GM19023 (cell line): ENCODE results near the gene PSMD3.
"Not testable (repeated sequence)": the region's sequence is repeated elsewhere in the genome, so short reads cannot be mapped to it uniquely, and the experiment has no call there.

Experiments used
- ATAC-seq: cut with Tn5 transposase; IDR thresholded peaks from one replicate; pipeline ENCODE4 v1.9.1; 2021; ENCODE audit warnings: mild to moderate bottlenecking, moderate library complexity; ENCODE audit not compliant: unreplicated experiment

PSMD3 gene

DNA sequence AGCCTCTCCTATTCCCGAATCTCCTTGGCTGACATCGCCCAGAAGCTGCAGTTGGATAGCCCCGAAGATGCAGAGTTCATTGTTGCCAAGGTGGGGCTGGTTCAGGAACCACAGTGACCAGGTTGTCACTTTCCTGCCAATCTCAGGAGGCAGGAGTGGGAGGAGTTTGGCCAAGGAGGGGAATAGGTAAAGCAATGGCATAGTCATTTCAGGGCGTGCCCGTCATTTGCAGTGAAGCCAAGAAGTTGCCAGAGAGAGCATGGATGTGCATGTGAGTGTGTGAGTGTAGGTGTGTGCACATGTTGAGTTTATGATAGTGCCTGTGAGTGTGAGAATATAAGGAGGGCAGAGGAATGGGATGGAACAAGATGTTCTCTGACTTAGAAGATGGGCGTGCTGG is 14.8 kb downstream of the PSMD3 start:
- no peak for ATAC-seq

- no peak for ATAC-seq
These were observed 15.6 kb downstream of the PSMD3 start for GRCh38 chr17:39996162-39996561.

- ATAC-seq: no peak
These were observed 16.2 kb downstream of the PSMD3 start for GRCh38 chr17:39996800-39997199.

DNA sequence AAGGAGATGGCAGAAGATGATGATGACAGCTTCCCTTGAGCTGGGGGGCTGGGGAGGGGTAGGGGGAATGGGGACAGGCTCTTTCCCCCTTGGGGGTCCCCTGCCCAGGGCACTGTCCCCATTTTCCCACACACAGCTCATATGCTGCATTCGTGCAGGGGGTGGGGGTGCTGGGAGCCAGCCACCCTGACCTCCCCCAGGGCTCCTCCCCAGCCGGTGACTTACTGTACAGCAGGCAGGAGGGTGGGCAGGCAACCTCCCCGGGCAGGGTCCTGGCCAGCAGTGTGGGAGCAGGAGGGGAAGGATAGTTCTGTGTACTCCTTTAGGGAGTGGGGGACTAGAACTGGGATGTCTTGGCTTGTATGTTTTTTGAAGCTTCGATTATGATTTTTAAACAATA is 16.9 kb downstream of the PSMD3 start:
- no peak for ATAC-seq

DNA sequence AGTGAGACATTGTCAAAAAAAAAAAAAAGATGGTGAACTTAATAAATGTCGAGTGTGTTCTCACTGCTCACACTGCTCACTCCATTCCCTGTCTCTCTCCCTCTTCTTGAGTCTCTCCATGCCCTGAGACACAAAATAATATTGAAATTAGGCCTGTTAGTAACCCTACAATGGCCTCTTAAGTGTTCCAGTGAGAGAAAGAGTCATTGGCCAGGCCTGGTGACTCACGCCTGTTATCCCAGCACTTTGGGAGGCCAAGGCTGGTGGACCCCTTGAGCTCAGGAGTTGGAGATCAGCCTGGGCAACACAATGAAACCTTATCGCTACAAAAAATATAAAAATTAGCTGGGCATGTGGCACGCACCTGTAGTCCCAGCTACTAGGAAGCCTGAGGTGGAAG is 18.5 kb downstream of the PSMD3 start:
- no peak for ATAC-seq

GRCh38 chr17:40000161-40000560 is 19.6 kb downstream of the PSMD3 start:
- no peak for ATAC-seq

DNA sequence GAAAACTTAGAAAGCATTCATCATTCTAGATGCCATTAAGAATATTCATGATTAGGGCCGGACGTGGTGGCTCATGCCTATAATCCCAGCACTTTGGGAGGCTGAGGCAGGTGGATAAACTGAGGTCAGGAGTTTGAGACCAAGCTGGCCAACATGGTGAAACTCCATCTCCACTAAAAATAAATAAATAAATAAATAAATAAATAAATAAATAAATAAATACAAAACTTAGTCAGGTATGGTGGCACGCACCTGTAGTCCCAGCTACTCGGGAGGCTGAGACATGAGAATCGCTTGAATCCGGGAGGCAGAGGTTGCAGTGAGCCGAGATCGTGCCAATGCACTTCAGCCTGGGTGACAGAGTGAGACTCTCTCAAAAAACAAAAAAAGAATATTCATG is 20.7 kb downstream of the PSMD3 start:
- ATAC-seq: not testable (repeated sequence)

DNA sequence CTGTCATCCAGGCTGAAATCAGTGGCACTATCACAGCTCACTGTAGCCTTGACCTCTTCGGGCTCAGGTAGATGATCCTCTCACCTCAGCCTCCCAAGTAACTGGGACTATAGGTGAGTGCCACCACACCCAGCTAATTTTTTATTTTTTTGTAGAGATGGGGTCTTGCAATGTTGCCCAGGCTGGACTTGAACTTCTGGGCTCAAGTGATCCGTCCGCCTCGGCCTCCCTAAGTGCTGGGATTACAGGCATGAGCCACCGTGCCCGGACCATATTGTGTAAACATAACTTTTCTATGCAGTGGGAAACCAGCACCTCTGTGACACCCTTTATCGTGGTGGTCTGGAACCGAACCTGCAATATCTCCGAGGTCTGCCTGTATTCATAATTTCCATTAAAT is 23.5 kb downstream of the PSMD3 start:
- ATAC-seq: no peak

DNA sequence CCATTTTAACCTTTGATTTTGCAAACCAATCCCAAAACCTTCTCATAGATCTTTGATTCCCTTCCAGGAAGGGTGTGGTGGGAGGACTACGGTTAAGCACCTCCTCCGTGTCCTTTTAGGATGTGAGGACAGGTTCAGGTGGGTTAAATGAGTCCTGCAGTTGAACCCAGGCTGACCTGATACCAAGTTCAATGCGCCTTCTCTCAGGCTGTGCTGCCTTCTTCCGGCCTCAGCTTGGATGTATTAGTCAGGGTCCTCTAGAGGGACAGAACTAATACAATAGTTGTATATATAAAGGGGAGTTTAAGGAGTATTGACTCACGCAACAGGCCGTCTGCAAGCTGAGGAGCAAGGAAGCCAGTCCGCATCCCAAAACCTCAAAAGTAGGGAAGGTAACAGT is 24.1 kb downstream of the PSMD3 start:
- no peak for ATAC-seq

- ATAC-seq: no peak
These were observed 24.9 kb downstream of the PSMD3 start for GRCh38 chr17:40005520-40005919.

DNA sequence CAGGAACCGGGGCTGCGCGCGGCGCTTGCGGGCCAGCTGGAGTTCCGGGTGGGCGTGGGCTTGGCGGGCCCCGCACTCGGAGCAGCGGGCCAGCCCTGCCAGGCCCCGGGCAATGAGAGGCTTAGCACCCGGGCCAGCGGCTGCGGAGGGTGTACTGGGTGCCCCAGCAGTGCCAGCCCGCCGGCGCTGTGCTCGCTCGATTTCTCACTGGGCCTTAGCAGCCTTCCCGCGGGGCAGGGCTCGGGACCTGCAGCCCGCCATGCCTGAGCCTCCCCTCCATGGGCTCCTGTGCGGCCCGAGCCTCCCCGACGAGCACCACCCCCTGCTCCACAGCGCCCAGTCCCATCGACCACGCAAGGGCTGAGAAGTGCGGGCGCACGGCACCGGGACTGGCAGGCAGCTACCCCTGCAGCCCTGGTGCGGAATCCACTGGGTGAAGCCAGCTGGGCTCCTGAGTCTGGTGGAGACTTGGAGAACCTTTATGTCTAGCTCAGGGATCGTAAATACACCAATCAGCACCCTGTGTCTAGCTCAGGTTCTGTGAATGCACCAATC is 30.4 kb downstream of the PSMD3 start:
- ATAC-seq: not testable (repeated sequence)

DNA sequence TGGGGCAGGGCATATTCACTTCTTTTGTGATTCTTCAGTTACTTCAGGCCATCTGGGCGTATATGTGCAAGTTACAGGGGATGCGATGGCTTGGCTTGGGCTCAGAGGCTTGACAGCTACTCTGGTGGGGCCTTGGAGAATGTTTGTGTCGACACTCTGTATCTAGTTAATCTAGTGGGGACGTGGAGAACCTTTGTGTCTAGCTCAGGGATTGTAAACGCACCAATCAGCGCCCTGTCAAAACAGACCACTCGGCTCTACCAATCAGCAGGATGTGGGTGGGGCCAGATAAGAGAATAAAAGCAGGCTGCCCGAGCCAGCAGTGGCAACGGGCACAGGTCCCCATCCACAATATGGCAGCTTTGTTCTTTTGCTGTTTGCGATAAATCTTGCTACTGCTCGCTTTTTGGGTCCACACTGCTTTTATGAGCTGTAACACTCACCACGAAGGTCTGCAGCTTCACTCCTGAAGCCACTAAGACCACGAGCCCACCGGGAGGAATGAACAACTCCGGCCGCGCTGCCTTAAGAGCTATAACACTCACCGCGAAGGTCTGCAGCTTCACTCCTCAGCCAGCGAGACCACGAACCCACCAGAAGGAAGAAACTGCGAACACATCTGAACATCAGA is 31.5 kb downstream of the PSMD3 start:
- ATAC-seq: not testable (repeated sequence)

GRCh38 chr17:40014375-40014980 is 33.9 kb downstream of the PSMD3 start:
- no peak for ATAC-seq

DNA sequence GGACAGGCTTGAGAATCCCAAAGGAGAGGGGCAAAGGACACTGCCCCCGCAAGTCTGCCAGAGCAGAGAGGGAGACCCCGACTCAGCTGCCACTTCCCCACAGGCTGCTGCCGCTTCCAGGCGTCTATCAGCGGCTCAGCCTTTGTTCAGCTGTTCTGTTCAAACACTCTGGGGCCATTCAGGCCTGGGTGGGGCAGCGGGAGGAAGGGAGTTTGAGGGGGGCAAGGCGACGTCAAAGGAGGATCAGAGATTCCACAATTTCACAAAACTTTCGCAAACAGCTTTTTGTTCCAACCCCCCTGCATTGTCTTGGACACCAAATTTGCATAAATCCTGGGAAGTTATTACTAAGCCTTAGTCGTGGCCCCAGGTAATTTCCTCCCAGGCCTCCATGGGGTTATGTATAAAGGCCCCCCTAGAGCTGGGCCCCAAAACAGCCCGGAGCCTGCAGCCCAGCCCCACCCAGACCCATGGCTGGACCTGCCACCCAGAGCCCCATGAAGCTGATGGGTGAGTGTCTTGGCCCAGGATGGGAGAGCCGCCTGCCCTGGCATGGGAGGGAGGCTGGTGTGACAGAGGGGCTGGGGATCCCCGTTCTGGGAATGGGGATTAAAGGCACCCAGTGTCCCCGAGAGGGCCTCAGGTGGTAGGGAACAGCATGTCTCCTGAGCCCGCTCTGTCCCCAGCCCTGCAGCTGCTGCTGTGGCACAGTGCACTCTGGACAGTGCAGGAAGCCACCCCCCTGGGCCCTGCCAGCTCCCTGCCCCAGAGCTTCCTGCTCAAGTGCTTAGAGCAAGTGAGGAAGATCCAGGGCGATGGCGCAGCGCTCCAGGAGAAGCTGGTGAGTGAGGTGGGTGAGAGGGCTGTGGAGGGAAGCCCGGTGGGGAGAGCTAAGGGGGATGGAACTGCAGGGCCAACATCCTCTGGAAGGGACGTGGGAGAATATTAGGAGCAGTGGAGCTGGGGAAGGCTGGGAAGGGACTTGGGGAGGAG is 34.7 kb downstream of the PSMD3 start, which contains the start of gene CSF3:
TSS of gene CSF3 (plus strand) at position 436 of the 993 bp plus-strand sequence. CDS start at position 471, 35 bp downstream.
- ATAC-seq: no peak

DNA sequence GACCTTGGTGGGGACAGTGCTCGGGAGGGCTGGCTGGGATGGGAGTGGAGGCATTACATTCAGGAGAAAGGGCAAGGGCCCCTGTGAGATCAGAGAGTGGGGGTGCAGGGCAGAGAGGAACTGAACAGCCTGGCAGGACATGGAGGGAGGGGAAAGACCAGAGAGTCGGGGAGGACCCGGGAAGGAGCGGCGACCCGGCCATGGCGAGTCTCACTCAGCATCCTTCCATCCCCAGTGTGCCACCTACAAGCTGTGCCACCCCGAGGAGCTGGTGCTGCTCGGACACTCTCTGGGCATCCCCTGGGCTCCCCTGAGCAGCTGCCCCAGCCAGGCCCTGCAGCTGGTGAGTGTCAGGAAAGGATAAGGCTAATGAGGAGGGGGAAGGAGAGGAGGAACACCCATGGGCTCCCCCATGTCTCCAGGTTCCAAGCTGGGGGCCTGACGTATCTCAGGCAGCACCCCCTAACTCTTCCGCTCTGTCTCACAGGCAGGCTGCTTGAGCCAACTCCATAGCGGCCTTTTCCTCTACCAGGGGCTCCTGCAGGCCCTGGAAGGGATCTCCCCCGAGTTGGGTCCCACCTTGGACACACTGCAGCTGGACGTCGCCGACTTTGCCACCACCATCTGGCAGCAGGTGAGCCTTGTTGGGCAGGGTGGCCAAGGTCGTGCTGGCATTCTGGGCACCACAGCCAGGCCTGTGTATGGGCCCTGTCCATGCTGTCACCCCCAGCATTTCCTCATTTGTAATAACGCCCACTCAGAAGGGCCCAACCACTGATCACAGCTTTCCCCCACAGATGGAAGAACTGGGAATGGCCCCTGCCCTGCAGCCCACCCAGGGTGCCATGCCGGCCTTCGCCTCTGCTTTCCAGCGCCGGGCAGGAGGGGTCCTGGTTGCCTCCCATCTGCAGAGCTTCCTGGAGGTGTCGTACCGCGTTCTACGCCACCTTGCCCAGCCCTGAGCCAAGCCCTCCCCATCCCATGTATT is 35.7 kb downstream of the PSMD3 start:
- no peak for ATAC-seq

DNA sequence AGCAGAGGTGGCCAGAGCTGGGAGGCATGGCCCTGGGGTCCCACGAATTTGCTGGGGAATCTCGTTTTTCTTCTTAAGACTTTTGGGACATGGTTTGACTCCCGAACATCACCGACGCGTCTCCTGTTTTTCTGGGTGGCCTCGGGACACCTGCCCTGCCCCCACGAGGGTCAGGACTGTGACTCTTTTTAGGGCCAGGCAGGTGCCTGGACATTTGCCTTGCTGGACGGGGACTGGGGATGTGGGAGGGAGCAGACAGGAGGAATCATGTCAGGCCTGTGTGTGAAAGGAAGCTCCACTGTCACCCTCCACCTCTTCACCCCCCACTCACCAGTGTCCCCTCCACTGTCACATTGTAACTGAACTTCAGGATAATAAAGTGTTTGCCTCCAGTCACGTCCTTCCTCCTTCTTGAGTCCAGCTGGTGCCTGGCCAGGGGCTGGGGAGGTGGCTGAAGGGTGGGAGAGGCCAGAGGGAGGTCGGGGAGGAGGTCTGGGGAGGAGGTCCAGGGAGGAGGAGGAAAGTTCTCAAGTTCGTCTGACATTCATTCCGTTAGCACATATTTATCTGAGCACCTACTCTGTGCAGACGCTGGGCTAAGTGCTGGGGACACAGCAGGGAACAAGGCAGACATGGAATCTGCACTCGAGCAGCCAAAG is 36.9 kb downstream of the PSMD3 start:
- no peak for ATAC-seq

DNA sequence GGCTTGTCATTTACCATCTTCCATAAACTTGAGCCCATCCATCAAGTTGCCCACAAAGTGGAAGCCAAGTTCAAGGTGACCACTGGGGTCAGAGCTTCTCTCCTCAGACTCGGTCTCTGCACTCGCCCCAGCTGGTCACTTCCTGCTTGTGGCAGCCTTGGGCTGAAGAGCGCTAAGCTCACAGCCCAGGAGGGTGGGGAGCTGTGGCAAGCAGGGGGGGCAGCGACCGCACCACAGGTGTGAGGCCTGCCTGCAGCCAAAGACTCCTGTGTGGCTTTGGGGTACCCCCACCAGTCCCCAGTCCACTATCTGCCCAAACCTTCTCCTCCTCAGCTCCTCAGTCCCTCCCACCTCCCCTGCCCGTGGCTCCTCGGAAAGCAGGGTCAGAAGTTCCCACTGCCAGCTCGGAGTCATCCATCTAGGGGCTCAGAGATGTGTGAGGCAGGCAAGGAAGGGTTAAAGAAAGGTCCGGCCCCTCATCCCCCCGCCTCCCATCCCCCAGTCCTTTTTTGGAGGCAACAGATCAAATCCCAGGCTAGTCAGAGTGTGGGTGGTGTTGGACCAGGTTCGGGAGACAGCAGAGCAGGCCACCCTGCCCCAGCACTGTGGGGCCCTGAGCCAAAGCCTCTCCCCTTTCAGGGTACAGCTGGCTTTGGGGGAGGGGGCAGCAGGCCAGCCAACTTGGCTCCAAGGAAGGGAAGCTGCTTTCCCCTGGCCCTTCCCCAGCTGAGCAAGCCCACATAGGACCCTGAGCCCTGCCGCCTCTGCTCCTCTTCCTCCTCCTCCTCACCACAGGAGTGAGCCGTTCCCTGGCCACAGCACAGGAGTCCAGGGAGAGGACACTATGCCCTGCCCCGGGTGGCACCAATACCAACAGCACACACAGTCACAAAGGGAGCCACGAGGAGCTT is 37.9 kb downstream of the PSMD3 start:
- no peak for ATAC-seq

- no peak for ATAC-seq
These were observed 38.8 kb downstream of the PSMD3 start for GRCh38 chr17:40019140-40019991.
